Inflammatory macrophage treated with lipopolysaccharide for 4 hours (primary cell): ENCODE results near the gene TRAF3.
A peak's percentile ranks its signal among the peaks of the same experiment; 100 is the strongest.

ENCODE experiments used
- DNase-seq: peaks from one replicate; pipeline ENCODE4 v3.0.0-alpha.2; 2020

TRAF3 gene

GRCh38 chr14:102942069-102942468 is 164.8 kb downstream of the TRAF3 start:
- no peak for DNase-seq

- DNase-seq: no peak
Measured at GRCh38 chr14:102943454-102943853, 166.2 kb downstream of the TRAF3 start.

- DNase-seq: no peak
Measured at GRCh38 chr14:102943979-102944378, 166.7 kb downstream of the TRAF3 start.

- no peak for DNase-seq
Measured at GRCh38 chr14:102944448-102945330, 167.4 kb downstream of the TRAF3 start.

GRCh38 chr14:102945346-102946130 is 168.3 kb downstream of the TRAF3 start:
- DNase-seq: no peak

GRCh38 chr14:102947321-102948103 is 170.3 kb downstream of the TRAF3 start:
- DNase-seq: no peak

- no peak for DNase-seq
Measured at GRCh38 chr14:102948698-102949061, 171.4 kb downstream of the TRAF3 start.

DNA sequence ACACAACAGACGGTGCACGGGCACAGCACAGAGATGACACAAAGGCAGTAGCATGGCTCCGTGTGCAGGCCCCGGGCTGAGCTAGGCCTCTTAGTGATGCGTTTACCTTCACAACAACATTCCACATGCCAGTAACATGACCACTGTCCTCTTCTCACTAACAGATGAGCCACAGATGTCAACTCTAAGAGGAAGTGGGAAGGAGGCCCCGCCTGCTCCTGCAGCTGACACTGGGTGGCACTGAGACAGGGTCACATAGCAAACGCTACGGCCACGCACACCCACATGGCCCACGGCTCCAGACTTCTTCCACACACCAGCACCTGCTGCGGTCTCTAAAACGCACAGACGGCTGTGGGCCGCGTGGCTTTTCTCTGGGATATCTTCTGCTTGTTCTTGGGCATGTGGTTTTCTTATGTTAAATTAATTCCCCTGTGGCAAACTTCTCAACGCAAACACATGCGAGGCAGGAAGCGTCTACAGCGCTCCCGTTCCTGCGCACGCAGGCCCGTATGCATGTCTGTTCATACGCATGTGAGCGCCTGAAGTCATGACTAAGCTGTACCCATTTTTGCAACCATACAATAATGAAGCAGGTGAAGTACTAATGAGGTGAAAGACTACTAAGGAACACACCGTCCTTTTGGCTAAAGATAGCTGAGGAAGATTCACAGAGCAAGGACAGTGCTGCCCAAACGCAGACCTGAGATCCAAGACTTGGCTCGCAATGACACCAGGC is 172.0 kb downstream of the TRAF3 start:
- peak; percentile 51 for DNase-seq

GRCh38 chr14:102949801-102950451 is 172.7 kb downstream of the TRAF3 start:
- DNase-seq: no peak

DNA sequence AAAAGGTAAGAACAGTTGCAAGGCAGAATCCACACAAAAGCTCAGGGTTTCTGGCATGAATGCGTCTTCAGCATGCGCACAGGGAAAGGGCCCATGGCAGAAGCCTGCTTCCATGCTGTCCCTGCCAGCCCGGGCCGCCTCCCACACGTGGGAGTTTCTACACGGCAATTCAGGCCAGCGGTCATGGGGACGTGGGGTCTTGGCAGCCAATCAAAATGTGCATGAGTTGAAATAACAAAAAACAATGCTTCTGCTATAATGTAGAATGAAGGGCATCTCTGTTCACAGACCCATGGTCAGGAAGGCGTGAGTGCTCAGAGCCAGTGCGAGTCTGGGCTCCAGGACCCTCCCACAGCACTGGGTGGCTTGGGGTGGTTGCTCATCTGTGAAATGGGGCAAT is 173.8 kb downstream of the TRAF3 start:
- DNase-seq: no peak

DNA sequence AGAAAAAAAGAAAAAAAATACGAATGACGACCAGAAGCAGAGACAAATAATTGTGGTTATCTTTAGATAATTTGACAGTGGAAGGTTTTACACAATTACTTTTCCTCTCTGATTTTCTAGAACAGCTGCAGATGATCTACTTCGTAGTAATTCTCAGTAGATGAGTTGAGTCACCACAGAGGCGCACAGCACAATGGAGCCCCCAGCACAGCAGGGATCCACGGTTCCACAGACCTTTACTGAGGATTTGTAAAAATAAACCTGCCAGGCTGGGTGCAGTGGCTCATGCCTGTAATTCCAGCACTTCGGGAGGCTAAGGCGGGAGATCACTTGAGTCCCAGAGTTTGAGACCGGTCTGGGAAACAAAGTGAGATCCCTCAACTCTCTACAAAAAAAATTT is 174.6 kb downstream of the TRAF3 start:
- no peak for DNase-seq

- DNase-seq: no peak
Measured at GRCh38 chr14:102952276-102952675, 175.0 kb downstream of the TRAF3 start.

- no peak for DNase-seq
Measured at GRCh38 chr14:102953100-102953499, 175.9 kb downstream of the TRAF3 start.

DNA sequence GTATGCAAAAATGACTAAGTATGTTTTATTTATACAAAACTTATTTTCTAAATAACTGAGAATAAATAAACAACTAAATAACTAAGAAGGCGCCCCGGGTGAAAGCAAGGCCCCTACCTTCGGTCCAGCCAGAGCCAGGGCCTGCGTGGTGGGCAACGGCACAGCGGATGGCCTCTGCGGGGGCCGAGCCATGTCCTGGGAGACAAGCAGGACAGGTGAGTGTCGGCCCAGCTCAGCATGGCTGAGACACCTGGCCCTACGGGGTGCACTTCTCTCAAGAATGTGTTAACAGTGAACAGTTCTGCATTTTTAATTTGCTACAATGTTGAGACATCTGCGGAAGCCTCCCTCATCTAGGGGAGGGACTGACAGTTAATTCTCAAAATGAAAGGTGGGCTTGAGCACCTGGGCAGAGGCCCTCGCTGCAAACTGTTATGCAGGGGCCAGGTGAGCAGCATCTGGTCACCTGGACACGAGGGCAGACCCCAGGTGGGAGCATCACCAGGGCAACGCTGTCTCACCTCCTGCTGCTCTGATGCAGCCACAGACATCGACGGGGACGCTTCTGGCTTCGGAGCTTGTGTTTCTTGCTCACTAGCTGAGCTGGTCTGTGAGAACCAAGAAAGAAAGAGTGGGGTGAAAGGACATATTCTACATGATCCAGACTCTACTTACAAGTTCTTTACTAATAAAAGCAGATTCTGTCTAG is 177.0 kb downstream of the TRAF3 start:
- no peak for DNase-seq

DNA sequence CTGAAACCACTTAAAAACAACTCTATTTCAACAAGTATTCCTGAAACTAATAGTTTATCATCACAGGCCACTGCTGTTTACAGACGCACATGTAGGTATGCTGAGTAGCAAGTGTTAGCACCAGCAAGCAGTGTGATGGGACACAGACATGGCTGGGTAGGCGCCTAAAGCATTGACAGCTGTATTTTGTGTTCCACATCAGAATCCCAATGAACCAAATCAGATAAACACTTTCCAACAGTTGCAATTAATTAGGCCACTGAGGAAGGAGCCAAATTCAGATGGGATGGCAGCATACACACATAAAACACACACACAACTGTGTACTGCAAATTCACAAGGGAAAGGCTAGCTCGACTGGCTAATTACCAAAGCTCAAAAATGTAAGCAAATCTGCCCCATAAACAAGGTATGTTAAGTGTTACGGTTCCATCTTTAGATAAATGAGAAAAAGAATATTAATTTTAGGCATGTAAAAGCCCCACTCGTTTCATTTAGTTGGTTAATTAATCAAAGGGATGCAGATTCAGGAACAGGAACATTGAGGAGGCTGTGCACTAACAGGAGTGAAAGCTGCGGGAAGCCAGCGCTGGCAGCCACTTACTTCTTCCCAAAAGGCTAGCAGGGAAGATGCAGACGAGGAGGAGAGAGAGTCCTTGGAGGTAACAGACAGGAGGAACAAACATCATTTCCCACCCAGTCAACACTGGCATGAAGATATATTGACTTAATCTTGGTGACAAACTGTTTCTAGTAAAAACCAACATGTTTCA is 178.6 kb downstream of the TRAF3 start:
- DNase-seq: no peak

GRCh38 chr14:102957222-102957621 is 180.0 kb downstream of the TRAF3 start:
- DNase-seq: no peak

DNA sequence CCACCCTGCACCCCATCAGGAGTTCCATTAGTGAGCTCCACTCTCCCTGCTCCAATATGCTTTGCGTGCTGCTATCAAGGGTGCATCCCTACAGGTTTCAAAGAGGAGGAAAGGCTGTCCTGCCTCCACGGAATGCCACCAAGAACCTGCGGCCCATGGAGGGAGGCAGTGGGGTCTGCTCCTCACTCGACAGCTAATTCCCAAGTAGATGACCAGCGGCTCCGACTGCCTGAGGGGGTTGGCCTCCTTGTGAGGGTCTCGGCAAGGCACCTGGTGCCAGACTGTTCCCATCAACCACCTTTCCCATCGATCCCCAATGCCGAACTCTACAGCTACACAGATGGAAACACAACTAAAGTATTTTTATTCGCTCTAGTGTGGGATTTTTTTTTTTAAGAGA is 181.2 kb downstream of the TRAF3 start:
- no peak for DNase-seq
